Endothelial cell of umbilical vein (primary cell): ENCODE measurements around the gene IL34. TPM values are rescaled to one million over a fixed set of nuclear protein-coding genes. Genes with fewer than 3 reads are reported as not detected.

Source experiments
- BruUV-seq: library from RNA; stranded (reverse); fragments of 400-500 nt; replicated peaks from 2 replicates; lab custom pipeline; 2021; lab: Mats Ljungman, UMichigan
- CTCF ChIA-PET: fragments of 300-600, 350-600 bp; sonication (Branson Sonifier 250); formaldehyde crosslinking; loops from one replicate; lab custom pipeline; 2021; ENCODE audit warnings: antibody characterized with exemption, inconsistent platforms; lab: Charles Lee
- POLR2A ChIA-PET: fragments of 300-600, 350-600 bp; sonication (Branson Sonifier 250); formaldehyde crosslinking; loops from one replicate; lab custom pipeline; 2021; ENCODE audit warnings: antibody characterized with exemption, inconsistent platforms; lab: Charles Lee
- DNase-seq: peaks from one replicate; pipeline ENCODE4 v3.0.0-alpha.2; 2011; ENCODE audit warnings: low read depth, low spot score
- FAIRE-seq: peaks from 2 replicates; lab custom pipeline; 2011; peaks lifted over from hg19 to GRCh38; lab: Jason Lieb, UNC
- H2AFZ ChIP-seq: 2 replicates; pipeline ENCODE4 v1.6.0; 2012; ENCODE audit warnings: low read depth, low read length, control low read depth, inconsistent platforms
- H3K27ac ChIP-seq: 2 replicates; pipeline ENCODE4 v1.5.1; 2011; ENCODE audit warnings: low read depth, mild to moderate bottlenecking, control low read depth, low read length, moderate library complexity; ENCODE audit not compliant: insufficient read depth
- H3K27me3 ChIP-seq, 2 experiments: 2 replicates each; pipeline versions ENCODE4 v1.6.0 to v1.6.1; 2011; ENCODE audit warnings: low read length in 2 of 2, mixed read lengths in 1 of 2; ENCODE audit not compliant: control insufficient read depth in 2 of 2, insufficient read depth in 2 of 2
- H3K36me3 ChIP-seq, 2 experiments: 2 replicates in 1 of 2; 3 replicates in 1 of 2; pipeline ENCODE4 v1.5.1; 2011; ENCODE audit warnings: low read length in 2 of 2, mild to moderate bottlenecking in 1 of 2, moderate library complexity in 1 of 2; ENCODE audit not compliant: control insufficient read depth in 2 of 2, insufficient read depth in 2 of 2; ENCODE audit errors: extremely low read depth in 1 of 2
- H3K4me1 ChIP-seq: 3 replicates; pipeline ENCODE4 v1.5.1; 2011; ENCODE audit warnings: mild to moderate bottlenecking, low read length; ENCODE audit not compliant: control insufficient read depth, insufficient read depth; ENCODE audit errors: extremely low read depth
- H3K4me2 ChIP-seq: 2 replicates; pipeline ENCODE4 v1.6.1; 2011; ENCODE audit warnings: low read length, control low read depth, mixed read lengths; ENCODE audit not compliant: insufficient read depth
- H3K4me3 ChIP-seq, 3 experiments: fragments of 200-600 bp in 1 of 3; sonication (generic), shearing (Covaris generic) in 1 of 3; replicated peaks in 1 of 3; 2 replicates each; pipeline ENCODE4 v1.5.1; 2011 to 2016; ENCODE audit warnings: control low read depth in 3 of 3, low read length in 3 of 3, mild to moderate bottlenecking in 2 of 3, inconsistent platforms in 1 of 3, low read depth in 1 of 3, moderate library complexity in 1 of 3; ENCODE audit not compliant: insufficient read depth in 1 of 3
- H3K79me2 ChIP-seq: 2 replicates; pipeline ENCODE4 v1.6.0; 2012; ENCODE audit warnings: low read length, inconsistent platforms; ENCODE audit not compliant: control insufficient read depth, insufficient read depth
- H3K9ac ChIP-seq: replicated peaks from 2 replicates; pipeline ENCODE3; 2011; ENCODE audit warnings: low read length, control low read depth; ENCODE audit not compliant: insufficient read depth; ENCODE audit errors: extremely low read depth
- H3K9me1 ChIP-seq: replicated peaks from 3 replicates; pipeline ENCODE4 v1.6.0; 2011; ENCODE audit warnings: mild to moderate bottlenecking, low read length; ENCODE audit not compliant: control insufficient read depth, insufficient read depth; ENCODE audit errors: extremely low read depth
- H3K9me3 ChIP-seq: replicated peaks from 2 replicates; pipeline ENCODE4 v1.5.1; 2012; ENCODE audit warnings: low read length, inconsistent platforms; ENCODE audit not compliant: control insufficient read depth, insufficient read depth
- H4K20me1 ChIP-seq: replicated peaks from 2 replicates; pipeline ENCODE3; 2011; ENCODE audit warnings: mild to moderate bottlenecking, low read length; ENCODE audit not compliant: control insufficient read depth, insufficient read depth; ENCODE audit errors: extremely low read depth
- CTCF ChIP-seq, 2 donors: IDR thresholded peaks; 1 replicate in 1 of 2; 2 replicates in 1 of 2; pipeline ENCODE4 v1.5.1; 2011; ENCODE audit warnings: low read length in 2 of 2, mild to moderate bottlenecking in 2 of 2, moderate library complexity in 2 of 2, control low read depth in 1 of 2, inconsistent platforms in 1 of 2, low read depth in 1 of 2; ENCODE audit not compliant: insufficient read depth in 1 of 2; ENCODE audit errors: extremely low read depth in 1 of 2
- EZH2 ChIP-seq: IDR thresholded peaks from 2 replicates; pipeline ENCODE4 v1.6.1; 2012; ENCODE audit warnings: borderline replicate concordance, low read depth, mild to moderate bottlenecking, moderate library complexity, low read length, inconsistent platforms; ENCODE audit not compliant: severe bottlenecking
- FOS ChIP-seq: IDR thresholded peaks from 2 replicates; pipeline ENCODE4 v1.6.1; 2011; ENCODE audit warnings: mild to moderate bottlenecking, low read length, moderate library complexity, borderline replicate concordance; ENCODE audit not compliant: insufficient read depth
- GATA2 ChIP-seq: IDR thresholded peaks from 2 replicates; pipeline ENCODE4 v1.7.0; 2011; ENCODE audit warnings: low read depth, mild to moderate bottlenecking, moderate library complexity, mixed read lengths, low read length; ENCODE audit not compliant: insufficient read length, insufficient read depth
- JUN ChIP-seq: IDR thresholded peaks from 2 replicates; pipeline ENCODE4 v1.6.1; 2011; ENCODE audit warnings: borderline replicate concordance, low read depth; ENCODE audit not compliant: insufficient read length, insufficient read depth
- MAX ChIP-seq: IDR thresholded peaks from 2 replicates; pipeline ENCODE4 v1.6.1; 2011; ENCODE audit not compliant: insufficient read depth, insufficient read length
- MYC ChIP-seq: IDR thresholded peaks from one replicate; pipeline ENCODE4 v1.6.1; 2011; ENCODE audit warnings: mild to moderate bottlenecking, low read depth, low read length
- POLR2A ChIP-seq: IDR thresholded peaks from 2 replicates; pipeline ENCODE4 v1.6.1; 2012; ENCODE audit warnings: low read depth, mild to moderate bottlenecking, control low read depth, low read length
- POLR2AphosphoS5 ChIP-seq: IDR thresholded peaks from 2 replicates; pipeline ENCODE4 v1.6.1; 2012; ENCODE audit warnings: low read depth, mild to moderate bottlenecking, control low read depth, low read length, moderate library complexity; ENCODE audit not compliant: insufficient read depth
- dilution Hi-C: fragments of 300-500 bp; cut with MboI; formaldehyde crosslinking; loops from one replicate; pipeline ENCODE4 v1.15.0; 2019; ENCODE audit warnings: low sequenced_read_pairs; ENCODE audit not compliant: extremely low pct_ligation_motif_present
- intact Hi-C: fragments of 100-400 bp; cut with micrococcal nuclease; formaldehyde crosslinking; loops from one replicate; pipeline ENCODE4 v1.10.0; 2022
- polyA plus RNA-seq, 4 experiments: library from polyadenylated mRNA; depleted of rRNA in 3 of 4; stranded (reverse) in 3 of 4; unstranded in 1 of 4; fragments of >200 nt; gene quantifications; 2 replicates each; pipeline versions ENCODE4 v1.2.1 to v1.2.3, GENCODE V29; 2011 to 2012; ENCODE audit warnings: missing spikeins in 1 of 4
- total RNA-seq: library from RNA; stranded (reverse); gene quantifications from 2 replicates; pipeline ENCODE4 v1.2.3, GENCODE V29; 2021

Gene IL34
- total and polyA plus RNA-seq, 2 donors (not counting 3 experiments of a cell fraction or from before 2014, with no cell fraction given): 0.88 to 0.97 TPM

DNA sequence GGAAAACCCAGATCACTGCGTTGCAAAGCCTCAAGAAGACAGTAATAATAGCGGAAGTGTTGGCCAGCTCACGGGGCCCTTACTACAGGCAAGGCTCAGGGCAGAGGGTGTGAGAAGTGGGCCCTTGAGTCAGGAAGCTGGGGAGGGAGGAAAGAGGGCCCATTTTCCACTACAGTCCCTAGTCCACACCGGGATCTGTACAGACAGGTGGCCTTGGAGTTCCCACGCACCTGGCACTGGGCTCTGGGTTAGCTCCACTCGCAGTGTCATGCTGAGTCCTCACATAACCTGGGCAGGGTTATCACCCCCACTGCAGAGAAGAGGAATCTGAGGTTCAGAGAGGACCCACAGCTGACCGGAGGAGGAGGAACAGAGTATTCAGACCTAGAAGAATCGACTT is 56.3 kb downstream of the IL34 start:
- dilution Hi-C loops: no loop called here
- no peak for FAIRE-seq
- no peaks in the 10 kb centered on the region for H3K79me2 ChIP-seq
- intact Hi-C loops: no loop called here
- ChIA-PET CTCF (interaction anchor here (1.1 to 1.2 kb wide), 2 partner anchors 69 to 183 kb away, joined by 3 to 4 read pairs; no protein-coding TSS in a partner anchor), POLR2A (no interaction called here)
- no peaks in the 10 kb centered on the region for H3K9me1 ChIP-seq
- no peak overlapping the region for H3K9ac ChIP-seq
- no peaks in the 10 kb centered on the region for H3K27me3 ChIP-seq
- no peak overlapping the region for H2AFZ ChIP-seq
- no peak for DNase-seq
- H3K9me3 ChIP-seq: no peaks in the 10 kb centered on the region
- H3K27ac ChIP-seq: no peak overlapping the region
- H3K36me3 ChIP-seq: no peaks in the 10 kb centered on the region
- no peak overlapping the region for H3K4me2 ChIP-seq
- peaks cover 14% of the 10 kb centered on the region for H3K4me1 ChIP-seq
- no peaks in the 10 kb centered on the region for H4K20me1 ChIP-seq
- no TSS peak for BruUV-seq
- TF ChIP-seq MYC (no peak), POLR2A (no peak), EZH2 (no peak), MAX (no peak), FOS (no peak), CTCF (IDR thresholded peaks at IDR 0.05; ENCODE audit: extremely low read depth in 1 of 2, insufficient read depth in 1 of 2, low read depth in 1 of 2, low read length in 2 of 2) (no peak), GATA2 (no peak), POLR2AphosphoS5 (no peak), JUN (no peak)
- no peak overlapping the region for H3K4me3 ChIP-seq
